DND-41 (cell line): ENCODE data around the gene CD82.

Experiments
- EZH2 ChIP-seq: IDR thresholded peaks from 3 replicates; pipeline ENCODE4 v1.6.1; 2012; ENCODE audit warnings: borderline replicate concordance, low read depth, mild to moderate bottlenecking, moderate library complexity, low read length, inconsistent platforms; ENCODE audit not compliant: severe bottlenecking
- TF ChIP-seq, protein P1 (sequence below): IDR thresholded peaks from 2 replicates; pipeline ENCODE4 v1.5.1; 2012; ENCODE audit warnings: borderline replicate concordance, low read length, moderate library complexity, mild to moderate bottlenecking; ENCODE audit not compliant: poor library complexity, severe bottlenecking; ENCODE audit errors: extremely low read depth

DNA sequence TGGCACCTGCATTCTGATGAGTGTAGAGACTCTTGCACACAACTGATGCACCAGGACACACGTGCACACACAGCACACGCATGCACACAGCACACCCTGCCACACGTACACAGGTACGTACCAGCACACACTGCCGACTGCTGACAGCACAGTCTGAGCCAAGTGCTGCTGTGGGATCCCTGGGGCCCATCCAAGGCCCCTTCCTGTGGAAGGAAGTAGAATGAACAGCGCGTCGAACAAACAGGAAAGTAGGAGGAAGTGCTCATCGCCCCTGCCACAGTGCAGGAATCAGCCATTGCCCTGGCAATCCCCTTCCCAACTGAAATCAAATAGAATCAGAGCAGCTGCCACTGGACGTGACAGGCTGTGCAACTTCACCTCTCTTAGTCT lies 57.9 kb downstream of the CD82 start:
- no peak for TF ChIP-seq EZH2
- TF ChIP-seq, protein P1, sequence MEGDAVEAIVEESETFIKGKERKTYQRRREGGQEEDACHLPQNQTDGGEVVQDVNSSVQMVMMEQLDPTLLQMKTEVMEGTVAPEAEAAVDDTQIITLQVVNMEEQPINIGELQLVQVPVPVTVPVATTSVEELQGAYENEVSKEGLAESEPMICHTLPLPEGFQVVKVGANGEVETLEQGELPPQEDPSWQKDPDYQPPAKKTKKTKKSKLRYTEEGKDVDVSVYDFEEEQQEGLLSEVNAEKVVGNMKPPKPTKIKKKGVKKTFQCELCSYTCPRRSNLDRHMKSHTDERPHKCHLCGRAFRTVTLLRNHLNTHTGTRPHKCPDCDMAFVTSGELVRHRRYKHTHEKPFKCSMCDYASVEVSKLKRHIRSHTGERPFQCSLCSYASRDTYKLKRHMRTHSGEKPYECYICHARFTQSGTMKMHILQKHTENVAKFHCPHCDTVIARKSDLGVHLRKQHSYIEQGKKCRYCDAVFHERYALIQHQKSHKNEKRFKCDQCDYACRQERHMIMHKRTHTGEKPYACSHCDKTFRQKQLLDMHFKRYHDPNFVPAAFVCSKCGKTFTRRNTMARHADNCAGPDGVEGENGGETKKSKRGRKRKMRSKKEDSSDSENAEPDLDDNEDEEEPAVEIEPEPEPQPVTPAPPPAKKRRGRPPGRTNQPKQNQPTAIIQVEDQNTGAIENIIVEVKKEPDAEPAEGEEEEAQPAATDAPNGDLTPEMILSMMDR, result no peak
